Right ventricle myocardium inferior (tissue), 1 donor: Measurements from ENCODE around the gene KRTAP11-1. TPM values are rescaled to one million over a fixed set of nuclear protein-coding genes. Genes with fewer than 3 reads are reported as not detected.

Source experiments
- ATAC-seq: fragments of 200-7000 bp; cut with Tn5 transposase; one replicate; pipeline ENCODE4 v1.9.1; 2020; ENCODE audit warnings: mild to moderate bottlenecking, moderate library complexity
- DNase-seq: peaks from one replicate; pipeline ENCODE4 v3.0.0; 2021; ENCODE audit errors: missing footprints
- intact Hi-C: fragments of 100-400 bp; cut with DNase I; formaldehyde crosslinking; loops from one replicate; pipeline ENCODE4 v1.11.0; 2022
- long read RNA-seq: library from polyadenylated mRNA; unstranded; transcript quantifications from one replicate; pipeline ENCODE4 v2.0.0, GENCODE V29; 2021
- total RNA-seq: library from RNA; stranded (reverse); fragmentation: NEBNext Ultra II Directional; extraction: Animal tissue kit (Norgen Biotek cat#: 25700); gene quantifications from one replicate; pipeline ENCODE4 v1.2.1, GENCODE V29; 2021
- donor health status: DM: no; HTN: yes; CAD: no; lungs with severe emphysema.

Gene KRTAP11-1, protein sequence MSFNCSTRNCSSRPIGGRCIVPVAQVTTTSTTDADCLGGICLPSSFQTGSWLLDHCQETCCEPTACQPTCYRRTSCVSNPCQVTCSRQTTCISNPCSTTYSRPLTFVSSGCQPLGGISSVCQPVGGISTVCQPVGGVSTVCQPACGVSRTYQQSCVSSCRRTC
- total RNA-seq: not detected
- long read RNA-seq: 0 reads

- no peak for DNase-seq
- intact Hi-C loops: no loop called here
- ATAC-seq: no peak
Measured at GRCh38 chr21:30881480-30881879, at the start of gene KRTAP11-1. Gene KRTAP11-1, minus strand, starts transcription at chr21:30881580. Its CDS starts 56 bp downstream, at chr21:30881524.

GRCh38 chr21:30924146-30924700 is 42.8 kb upstream of the KRTAP11-1 start:
- intact Hi-C loops: no loop called here
- ATAC-seq: no peak
- DNase-seq: no peak

GRCh38 chr21:30921129-30921528 is 39.7 kb upstream of the KRTAP11-1 start:
- DNase-seq (no peak), ATAC-seq (no peak)
- intact Hi-C loops: no loop called here

GRCh38 chr21:30917557-30917956 is 36.2 kb upstream of the KRTAP11-1 start:
- ATAC-seq (no peak), DNase-seq (no peak)
- intact Hi-C loops: no loop called here

DNA sequence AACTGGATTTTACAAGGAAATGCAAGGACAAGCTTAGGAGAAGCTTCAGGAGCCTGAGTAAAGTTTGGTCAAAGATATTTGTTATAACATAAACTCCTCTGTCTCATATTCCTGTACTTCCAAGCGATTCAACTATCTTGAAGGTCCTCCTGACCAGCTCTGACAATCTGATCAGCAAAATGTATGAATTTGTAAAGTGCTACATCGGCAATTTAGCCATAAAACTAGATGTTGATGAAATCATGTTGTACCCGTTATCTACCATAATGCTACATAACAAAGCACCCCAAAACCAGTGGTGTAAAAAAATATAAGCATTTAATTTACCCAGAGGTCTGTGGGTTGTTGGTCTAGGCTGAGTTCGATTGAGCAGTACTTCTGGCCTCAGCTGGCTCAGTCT is 19.5 kb upstream of the KRTAP11-1 start:
- no peak for DNase-seq
- intact Hi-C loops: no loop called here
- no peak for ATAC-seq

DNA sequence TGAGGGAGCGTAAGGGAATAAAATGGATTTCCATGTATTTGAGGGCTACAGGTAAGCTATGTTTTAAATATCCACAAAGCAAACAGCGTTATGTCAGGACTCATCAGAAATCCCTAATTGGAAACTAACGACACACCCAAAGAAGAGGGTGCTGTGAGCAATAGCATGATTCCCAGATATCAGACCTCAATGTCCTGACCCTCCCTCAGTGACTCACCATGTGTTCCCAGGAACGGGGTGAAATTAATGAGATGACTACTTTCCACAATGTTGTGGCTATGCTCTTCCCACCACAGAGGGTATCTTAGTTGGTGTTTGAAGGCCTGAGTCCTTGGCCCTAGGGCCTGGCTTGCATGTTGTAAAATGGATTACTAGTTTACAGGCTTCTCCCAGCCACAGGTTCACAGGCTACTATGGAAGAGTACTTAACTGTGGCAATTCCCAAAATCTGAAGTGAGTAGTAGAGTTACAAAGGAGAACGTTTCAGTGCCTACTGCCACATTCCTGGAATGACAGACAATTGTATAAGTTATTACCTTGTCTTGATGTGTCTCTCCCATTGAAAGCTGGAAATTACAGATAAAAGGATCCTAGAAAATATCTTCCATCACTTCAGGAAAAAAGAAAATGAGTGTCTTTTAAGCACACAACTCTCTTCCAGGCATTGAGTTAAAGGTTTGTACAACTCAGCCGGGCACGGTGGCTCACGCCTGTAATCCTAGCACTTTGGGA is 1.7 kb upstream of the KRTAP11-1 start:
- no peak for DNase-seq
- ATAC-seq: no peak
- intact Hi-C loops: no loop called here

DNA sequence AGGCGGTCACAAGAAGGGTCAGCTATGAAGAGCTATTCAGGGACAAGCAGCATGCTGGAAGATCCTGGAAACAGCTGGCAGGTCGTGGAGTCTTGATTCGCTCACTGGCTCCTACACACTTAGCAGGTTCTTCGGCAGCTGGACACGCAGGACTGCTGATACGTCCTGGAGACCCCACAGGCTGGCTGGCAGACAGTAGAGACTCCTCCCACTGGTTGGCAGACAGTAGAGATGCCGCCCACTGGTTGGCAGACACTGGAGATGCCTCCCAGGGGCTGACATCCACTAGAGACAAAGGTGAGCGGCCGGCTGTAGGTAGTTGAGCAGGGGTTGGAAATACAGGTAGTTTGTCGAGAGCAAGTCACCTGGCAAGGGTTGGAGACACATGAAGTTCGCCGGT is 466 bp downstream of the KRTAP11-1 start:
- no peak for ATAC-seq
- peak; percentile 53 for DNase-seq
- intact Hi-C loops: no loop called here

- ATAC-seq (no peak), DNase-seq (no peak)
- intact Hi-C loops: no loop called here
Measured at GRCh38 chr21:30874526-30874925, 6.9 kb downstream of the KRTAP11-1 start.

DNA sequence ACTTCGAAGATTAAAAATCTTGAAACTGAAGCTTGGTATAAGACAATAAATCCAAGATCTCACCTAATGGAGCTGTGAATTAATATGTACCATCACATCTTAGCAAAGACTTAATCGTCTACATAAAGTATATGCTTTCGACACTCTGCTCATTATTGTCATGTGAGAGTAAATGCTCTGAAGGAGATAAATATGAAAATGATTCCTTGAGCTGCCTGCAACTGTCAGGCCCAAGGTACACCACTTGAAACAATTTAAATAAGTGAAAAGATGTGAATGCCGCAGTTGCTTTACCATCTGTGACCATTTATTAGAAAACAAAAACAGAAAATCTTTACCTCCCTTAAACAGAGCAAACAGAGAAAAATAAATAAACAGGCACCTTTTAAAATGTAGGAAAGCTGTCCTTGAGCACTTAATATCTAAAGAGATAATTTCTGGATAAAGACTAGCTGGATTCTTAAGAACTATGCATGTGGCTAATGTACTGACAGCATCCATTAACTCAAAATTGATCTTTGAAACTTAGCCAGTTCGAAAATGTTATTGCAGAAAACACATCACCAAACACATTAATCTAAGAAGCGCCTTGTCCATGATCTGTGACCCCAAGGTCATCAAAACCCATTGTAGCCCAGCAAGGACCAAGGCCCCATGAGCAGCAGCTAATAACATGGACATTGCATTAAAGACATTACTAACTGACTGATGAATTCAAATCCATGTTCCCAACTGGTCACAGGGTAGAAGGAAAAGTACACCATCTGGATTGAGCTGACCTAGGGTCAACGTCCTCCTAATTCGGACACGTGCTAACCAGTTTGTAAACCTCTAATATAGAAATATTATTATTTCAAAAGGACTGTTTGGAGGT is 33.5 kb downstream of the KRTAP11-1 start:
- DNase-seq (no peak), ATAC-seq (no peak)
- intact Hi-C loops: no loop called here

DNA sequence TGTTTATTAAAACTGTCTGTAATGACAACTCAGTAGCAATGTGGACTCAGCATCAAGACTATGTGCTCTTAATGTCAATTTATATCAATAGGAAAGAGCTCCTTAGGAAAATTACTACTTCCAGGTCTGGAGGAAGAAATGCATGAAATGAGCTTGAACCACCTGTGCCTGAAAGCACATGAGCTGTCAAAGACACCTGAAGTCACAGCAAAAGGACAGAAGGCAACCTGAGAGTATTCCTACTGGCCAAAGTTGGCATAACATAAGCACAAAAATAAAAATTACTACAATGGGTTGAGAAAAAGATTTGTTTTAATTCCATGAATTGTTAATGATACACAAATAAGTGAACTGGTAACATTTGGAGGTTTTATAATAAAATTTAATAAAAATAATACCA is 38.4 kb downstream of the KRTAP11-1 start:
- intact Hi-C loops: no loop called here
- ATAC-seq (no peak), DNase-seq (no peak)

DNA sequence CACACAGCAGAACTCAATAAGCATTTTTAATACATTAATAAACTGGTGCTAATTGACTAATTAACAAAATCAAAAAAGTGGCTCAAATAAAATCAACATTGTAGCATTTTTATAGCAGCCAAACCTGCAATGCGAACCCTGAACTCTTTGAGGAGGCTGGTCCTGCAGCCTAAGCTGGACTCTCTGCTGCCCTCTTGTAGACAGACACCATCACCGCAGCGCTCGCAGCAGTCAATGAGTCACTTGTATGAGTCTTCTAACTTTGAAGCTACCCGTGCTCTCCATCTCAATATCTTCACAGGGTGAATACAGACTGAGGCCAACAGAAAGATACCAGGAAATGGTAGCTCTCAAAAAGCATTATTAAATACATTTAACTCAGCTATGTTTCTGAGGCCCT is 42.1 kb downstream of the KRTAP11-1 start:
- intact Hi-C loops: no loop called here
- DNase-seq: no peak
- ATAC-seq: no peak

DNA sequence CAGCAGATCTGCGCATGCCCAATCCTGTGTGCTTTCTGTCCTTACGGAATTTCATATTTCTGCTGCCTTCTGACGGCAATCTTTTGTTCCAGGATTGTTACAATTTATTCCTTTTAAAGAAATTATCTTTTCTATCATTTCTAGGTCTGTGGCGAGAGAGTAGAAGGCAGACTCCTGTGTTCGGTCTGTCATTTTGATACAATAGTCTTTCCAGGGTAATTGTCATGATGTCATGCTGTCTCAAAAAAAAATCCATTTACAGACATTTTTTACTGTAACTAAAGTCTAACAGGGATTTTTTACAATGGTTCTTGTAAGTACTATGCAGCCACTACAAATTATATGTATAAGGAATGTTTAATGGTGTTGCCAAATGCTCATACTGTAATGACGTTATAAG is 42.8 kb downstream of the KRTAP11-1 start:
- no peak for ATAC-seq
- intact Hi-C loops: no loop called here

GRCh38 chr21:30831194-30831765 is 50.1 kb downstream of the KRTAP11-1 start:
- ATAC-seq (no peak), DNase-seq (no peak)
- intact Hi-C loops: loop anchor here (5.0 kb wide), 1 partner anchor 256 kb away; no protein-coding TSS in a partner anchor

More for the DNA sequence above, 42.8 kb downstream of the KRTAP11-1 start:
- no peak for DNase-seq

Other genes starting within 250 kb of the KRTAP11-1 start
- not detected for gene KRTAP20-2, start 246.4 kb downstream of the KRTAP11-1 start, total RNA-seq
- gene KRTAP20-3, start 238.7 kb downstream of the KRTAP11-1 start, total RNA-seq: not detected
- gene KRTAP21-3, start 162.8 kb downstream of the KRTAP11-1 start, total RNA-seq: not detected
- not detected for gene KRTAP21-2, start 134.3 kb downstream of the KRTAP11-1 start, total RNA-seq
- not detected for gene KRTAP21-1, start 126.2 kb downstream of the KRTAP11-1 start, total RNA-seq
- not detected for gene KRTAP8-1, start 68.3 kb downstream of the KRTAP11-1 start, total RNA-seq
- not detected for gene KRTAP7-1, start 51.8 kb downstream of the KRTAP11-1 start, total RNA-seq
- not detected for gene KRTAP19-8, start 156.9 kb upstream of the KRTAP11-1 start, total RNA-seq